Islet precursor cell (in vitro differentiated cells): ENCODE data around the gene SLC4A5.

Source experiments
- DNase-seq: peaks from one replicate; pipeline ENCODE4 v3.0.0-alpha.2; 2018

SLC4A5 gene

GRCh38 chr2:74226648-74227213 is 116.5 kb downstream of the SLC4A5 start:
- DNase-seq = no peak

GRCh38 chr2:74225698-74226459 is 117.3 kb downstream of the SLC4A5 start:
- DNase-seq = peak; percentile 64

DNA sequence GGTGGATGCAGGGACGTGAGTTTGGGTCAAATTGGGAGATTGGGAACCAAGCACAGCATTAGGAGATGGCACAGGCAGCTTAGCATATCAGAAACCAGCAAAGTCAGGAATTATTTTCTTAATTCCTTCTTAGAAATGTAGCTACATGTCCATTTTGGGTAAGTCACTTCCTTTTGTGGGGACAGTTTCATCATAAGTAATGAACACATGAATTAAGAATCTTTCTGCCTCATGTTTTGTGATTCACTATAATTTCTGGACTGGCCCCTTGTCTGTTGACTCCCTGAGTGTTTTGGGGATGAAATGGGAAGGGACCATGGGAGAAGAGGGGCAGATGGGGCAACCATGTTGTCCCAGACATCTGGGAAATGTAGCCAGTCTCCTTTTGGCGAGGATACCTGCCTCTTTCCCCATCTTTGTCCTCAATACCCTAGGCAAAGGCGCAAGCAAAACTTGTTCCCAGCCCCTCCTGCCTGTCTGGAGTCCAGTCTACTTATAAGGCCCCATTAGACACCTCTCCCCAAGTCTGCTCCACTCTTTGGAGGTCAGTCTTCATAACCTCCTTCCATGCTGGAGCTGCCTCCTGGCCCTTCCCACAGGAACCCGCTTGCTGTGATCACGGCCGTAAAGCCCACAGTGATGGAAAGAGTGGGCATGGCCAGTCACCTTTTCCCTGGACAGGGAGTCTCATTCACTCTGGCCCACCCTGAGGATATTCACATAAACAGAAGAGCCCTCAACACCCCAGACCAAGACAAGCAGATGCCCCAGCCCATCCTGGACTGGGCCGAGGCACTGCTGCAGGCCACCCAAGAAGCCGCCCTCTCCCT is 119.1 kb downstream of the SLC4A5 start:
- DNase-seq = no peak

DNA sequence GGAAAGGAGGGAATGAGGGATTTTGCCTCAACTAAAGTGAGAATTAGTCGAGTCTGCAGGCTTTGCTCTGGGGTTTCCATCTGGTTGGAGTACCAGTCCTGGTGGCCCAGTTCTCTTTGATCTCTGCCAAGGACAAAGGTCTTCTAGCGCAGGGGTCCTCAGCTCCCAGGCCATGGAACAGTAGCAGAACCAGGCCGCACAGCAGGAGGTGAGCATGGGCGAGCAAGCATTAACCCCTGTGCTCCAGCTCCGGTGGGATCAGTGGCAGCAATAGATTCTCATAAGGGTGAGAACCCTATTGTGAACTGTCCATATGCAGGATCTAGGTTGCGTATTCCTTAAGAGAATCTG is 120.9 kb downstream of the SLC4A5 start:
- DNase-seq = no peak

- DNase-seq = no peak
These were observed 121.5 kb downstream of the SLC4A5 start for GRCh38 chr2:74221604-74222299.

DNA sequence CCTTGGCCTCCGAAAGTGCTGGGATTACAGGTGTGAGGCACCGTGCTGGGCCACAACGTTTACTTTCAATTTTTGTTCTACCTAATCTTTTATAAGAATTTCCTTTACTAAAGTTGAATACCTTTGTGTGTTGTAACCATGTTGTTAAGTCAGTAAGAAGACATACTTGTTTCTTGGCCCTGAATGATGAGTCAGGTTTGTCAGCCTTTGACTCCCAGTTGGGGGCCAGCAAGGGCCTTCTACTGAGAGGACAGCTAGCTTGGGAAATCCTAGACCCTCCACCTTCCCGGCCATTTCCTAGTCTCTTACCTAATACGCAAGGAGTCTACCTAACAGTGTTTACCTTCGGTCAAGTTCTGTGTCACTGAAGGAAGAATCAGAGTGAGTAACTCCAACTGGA is 122.1 kb downstream of the SLC4A5 start:
- no peak for DNase-seq

- DNase-seq = no peak
These were observed 123.2 kb downstream of the SLC4A5 start for GRCh38 chr2:74219846-74220486.

DNA sequence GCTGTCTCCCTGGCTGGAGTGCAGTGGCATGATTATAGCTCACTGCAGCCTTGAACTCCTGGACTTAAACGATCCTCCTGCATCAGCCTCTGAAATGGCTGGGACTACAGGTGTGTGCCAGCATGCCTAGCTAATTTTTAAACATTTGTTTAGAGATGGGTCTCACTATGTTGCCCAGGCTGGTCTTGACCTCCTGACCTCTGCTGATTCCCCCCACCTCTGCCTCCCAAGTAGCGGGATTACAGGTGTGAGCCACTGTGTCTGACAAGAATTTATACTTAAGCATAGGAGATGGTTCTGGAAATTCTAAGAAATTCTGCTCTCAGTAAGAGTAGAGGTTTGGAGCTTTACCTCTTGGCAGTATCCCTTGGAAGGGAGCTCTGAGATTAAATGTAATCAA is 126.6 kb downstream of the SLC4A5 start:
- DNase-seq = peak; percentile 15

- peak; percentile 11 for DNase-seq
These were observed 127.4 kb downstream of the SLC4A5 start for GRCh38 chr2:74215771-74216170.

DNA sequence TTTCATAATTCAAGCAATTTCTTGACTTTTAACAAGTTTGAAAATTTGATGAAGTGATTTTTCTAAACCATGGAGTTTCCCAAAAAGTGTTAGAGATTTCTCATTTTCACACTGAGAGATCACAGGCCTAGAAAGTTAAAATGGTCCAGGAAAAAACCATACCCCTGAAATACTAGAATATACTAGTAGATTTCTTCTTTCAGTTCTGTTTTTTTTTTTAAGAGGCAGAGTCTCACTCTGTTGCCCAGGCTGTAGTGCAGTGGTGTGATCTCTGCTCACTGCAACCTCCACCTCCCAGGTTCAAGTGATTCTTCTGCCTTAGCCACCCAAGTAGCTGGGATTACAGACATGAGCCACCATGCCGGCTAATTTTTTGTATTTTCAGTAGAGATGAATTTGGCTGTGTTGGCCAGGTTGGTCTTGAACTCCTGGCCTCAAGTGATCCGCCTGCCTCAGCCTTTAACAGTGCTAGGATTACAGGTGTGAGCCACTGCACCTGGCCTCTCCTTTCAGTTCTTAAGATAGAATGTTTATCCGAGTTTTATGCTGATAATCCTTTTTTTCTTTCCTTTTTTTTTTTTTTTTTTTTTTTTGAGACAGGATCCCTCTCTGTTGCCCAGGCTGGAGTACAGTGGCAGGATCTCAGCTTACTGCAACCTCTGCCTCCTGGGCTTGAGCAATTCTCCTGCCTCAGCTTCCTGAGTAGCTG is 130.4 kb downstream of the SLC4A5 start:
- DNase-seq = peak; percentile 10

- peak; percentile 42 for DNase-seq
These were observed 137.0 kb downstream of the SLC4A5 start for GRCh38 chr2:74206180-74206688.

DNA sequence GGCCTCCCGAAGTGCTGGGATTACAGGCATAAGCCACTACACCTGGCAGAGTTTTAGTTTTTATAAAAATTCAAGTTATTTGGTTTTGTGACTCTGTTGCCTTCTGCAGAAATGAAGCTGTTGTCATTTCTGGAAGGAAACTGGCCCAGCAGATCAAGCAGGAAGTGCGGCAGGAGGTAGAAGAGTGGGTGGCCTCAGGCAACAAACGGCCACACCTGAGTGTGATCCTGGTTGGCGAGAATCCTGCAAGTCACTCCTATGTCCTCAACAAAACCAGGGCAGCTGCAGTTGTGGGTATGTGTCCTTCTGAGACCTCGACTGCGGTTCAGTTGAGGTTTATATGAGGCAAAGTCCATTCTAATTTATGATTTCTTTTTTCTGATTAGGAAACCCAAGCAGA is 137.6 kb downstream of the SLC4A5 start:
- peak; percentile 62 for DNase-seq

GRCh38 chr2:74205113-74205512 is 138.1 kb downstream of the SLC4A5 start:
- DNase-seq = no peak

DNA sequence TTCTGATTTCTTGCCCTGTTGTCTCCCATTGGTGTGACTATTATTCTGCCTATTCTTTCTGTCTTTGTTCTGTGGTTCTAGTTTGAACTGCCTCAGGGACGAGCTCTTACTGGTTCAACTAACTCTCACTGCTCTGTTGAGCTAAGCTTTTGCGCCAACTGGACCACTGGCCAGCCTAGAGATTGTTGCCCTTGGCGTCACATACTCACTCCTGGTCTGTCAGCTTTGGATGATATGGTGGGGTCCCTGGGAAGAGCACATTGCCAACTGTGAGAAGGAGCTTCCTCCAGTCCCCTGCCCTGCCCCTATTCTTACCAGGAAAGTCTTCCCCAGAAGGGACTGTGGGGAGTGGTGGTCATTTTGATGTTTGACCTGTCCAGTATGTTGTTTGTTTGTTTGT is 138.8 kb downstream of the SLC4A5 start:
- DNase-seq = peak; percentile 43

GRCh38 chr2:74201596-74201995 is 141.6 kb downstream of the SLC4A5 start:
- DNase-seq = no peak

DNA sequence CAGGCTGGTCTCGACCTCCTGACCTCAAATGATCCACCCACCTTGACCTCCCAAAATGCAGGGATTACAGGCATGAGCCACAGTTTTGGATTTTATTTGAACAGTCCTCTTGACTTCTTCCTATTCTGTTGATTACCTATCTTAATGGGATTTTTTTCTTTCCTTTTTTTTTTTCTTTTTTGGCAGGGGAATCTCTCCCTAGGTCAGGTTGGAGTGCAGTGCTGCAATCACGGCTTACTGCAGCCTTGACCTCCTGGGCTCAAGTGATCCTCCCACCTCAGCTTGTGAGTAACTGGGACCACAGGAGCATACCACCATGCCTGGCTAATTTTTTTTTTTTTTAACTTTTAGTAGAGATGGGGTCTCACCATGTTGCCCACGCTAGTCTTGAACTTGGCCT is 142.0 kb downstream of the SLC4A5 start:
- DNase-seq = peak; percentile 29

DNA sequence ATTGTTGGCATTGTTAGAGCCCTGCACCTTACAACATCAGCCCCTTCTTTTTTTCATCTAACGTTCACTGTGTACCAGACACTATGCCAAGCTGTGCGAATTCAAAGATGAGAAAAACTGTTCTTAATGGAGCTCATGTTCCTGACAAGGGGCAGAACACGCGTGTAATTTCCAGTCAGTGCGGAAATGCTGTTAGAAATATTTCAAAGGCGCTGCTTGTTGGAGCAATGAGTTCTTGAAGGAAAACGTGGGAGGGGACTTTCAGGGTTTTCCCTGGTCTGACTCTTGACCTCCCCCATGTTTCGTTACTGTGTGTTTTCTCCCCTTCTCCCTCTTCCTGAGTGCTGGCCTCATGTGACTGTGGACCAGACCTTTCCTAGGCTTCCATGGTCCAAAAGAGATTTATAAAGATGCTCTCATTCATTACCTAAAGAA is 143.3 kb downstream of the SLC4A5 start:
- DNase-seq = peak; percentile 49

- no peak for DNase-seq
These were observed 143.9 kb downstream of the SLC4A5 start for GRCh38 chr2:74199275-74199701.

GRCh38 chr2:74198461-74199274 is 144.5 kb downstream of the SLC4A5 start, which contains the start of gene MTHFD2:
Gene MTHFD2 (plus strand): TSS chr2:74198615. CDS start chr2:74198642, 27 bp downstream.
- peak; percentile 99 for DNase-seq

GRCh38 chr2:74198023-74198460 is 145.2 kb downstream of the SLC4A5 start:
- DNase-seq = no peak

DNA sequence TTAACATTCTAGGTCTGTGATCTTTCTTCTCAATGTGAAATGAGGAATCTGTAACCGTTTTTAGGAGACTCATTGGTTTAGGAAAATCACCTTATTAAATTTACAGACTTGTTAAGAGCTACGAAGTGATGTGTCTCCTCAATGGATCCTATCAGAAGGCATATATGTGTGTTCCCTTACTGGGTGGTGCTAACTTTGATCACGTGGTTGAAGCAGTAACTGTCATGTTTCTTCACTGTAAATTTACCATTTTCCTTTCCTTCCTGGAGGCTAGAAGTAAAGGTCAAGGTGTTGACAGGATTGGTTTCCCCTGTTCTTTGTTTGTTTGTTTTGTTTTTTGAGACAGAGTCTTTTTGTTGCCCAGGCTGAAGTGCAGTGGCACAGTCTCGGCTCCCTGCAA is 146.2 kb downstream of the SLC4A5 start:
- DNase-seq = no peak
